GM12865 (cell line): ENCODE data around the gene SRP19.
"Not testable (repeated sequence)": the region's sequence is repeated elsewhere in the genome, so short reads cannot be mapped to it uniquely, and the experiment has no call there.

ENCODE experiments used
- DNase-seq: peaks from one replicate; pipeline ENCODE4 v3.0.0; 2010; ENCODE audit warnings: low read depth
- H3K4me3 ChIP-seq: 2 replicates; pipeline ENCODE4 v1.5.1; 2011; ENCODE audit warnings: mild to moderate bottlenecking, low read depth, low read length, control low read depth
- CTCF ChIP-seq: IDR thresholded peaks from 2 replicates; pipeline ENCODE4 v1.5.1; 2011; ENCODE audit warnings: low read length, control low read depth, low read depth, inconsistent platforms; ENCODE audit not compliant: insufficient read depth; ENCODE audit errors: missing control alignments

The SRP19 gene

GRCh38 chr5:112883192-112883591, 22.1 kb downstream of the SRP19 start:
- no peak for TF ChIP-seq CTCF
- no peak for DNase-seq
- no peak overlapping the region for H3K4me3 ChIP-seq

GRCh38 chr5:112885001-112885400, 23.9 kb downstream of the SRP19 start:
- no peak for DNase-seq
- H3K4me3 ChIP-seq: no peak overlapping the region
- no peak for TF ChIP-seq CTCF

GRCh38 chr5:112886975-112887374, 25.9 kb downstream of the SRP19 start:
- H3K4me3 ChIP-seq: no peak overlapping the region
- no peak for DNase-seq
- no peak for TF ChIP-seq CTCF

GRCh38 chr5:112892066-112892465, 31.0 kb downstream of the SRP19 start:
- DNase-seq: not testable (repeated sequence)

GRCh38 chr5:112892776-112893175, 31.7 kb downstream of the SRP19 start:
- TF ChIP-seq CTCF: no peak
- DNase-seq: no peak
- H3K4me3 ChIP-seq: no peak overlapping the region

More at GRCh38 chr5:112892066-112892465, 31.0 kb downstream of the SRP19 start:
- H3K4me3 ChIP-seq: not testable (repeated sequence)

GRCh38 chr5:112895682-112896081, 34.6 kb downstream of the SRP19 start:
- no peak overlapping the region for H3K4me3 ChIP-seq
- no peak for TF ChIP-seq CTCF
- no peak for DNase-seq

- DNase-seq: no peak
- no peak overlapping the region for H3K4me3 ChIP-seq
- no peak for TF ChIP-seq CTCF
Measured at GRCh38 chr5:112902561-112902960, 41.5 kb downstream of the SRP19 start.

GRCh38 chr5:112904996-112905395, 43.9 kb downstream of the SRP19 start:
- not testable (repeated sequence) for H3K4me3 ChIP-seq, DNase-seq
